Islet of Langerhans (tissue), 1 donor: ENCODE measurements around the gene CACNA1F.
A peak's percentile ranks its signal among the peaks of the same experiment; 100 is the strongest.

Source experiments
- FAIRE-seq: peaks from one replicate; lab custom pipeline; 2011; peaks lifted over from hg19 to GRCh38; lab: Jason Lieb, UNC

CACNA1F gene

DNA sequence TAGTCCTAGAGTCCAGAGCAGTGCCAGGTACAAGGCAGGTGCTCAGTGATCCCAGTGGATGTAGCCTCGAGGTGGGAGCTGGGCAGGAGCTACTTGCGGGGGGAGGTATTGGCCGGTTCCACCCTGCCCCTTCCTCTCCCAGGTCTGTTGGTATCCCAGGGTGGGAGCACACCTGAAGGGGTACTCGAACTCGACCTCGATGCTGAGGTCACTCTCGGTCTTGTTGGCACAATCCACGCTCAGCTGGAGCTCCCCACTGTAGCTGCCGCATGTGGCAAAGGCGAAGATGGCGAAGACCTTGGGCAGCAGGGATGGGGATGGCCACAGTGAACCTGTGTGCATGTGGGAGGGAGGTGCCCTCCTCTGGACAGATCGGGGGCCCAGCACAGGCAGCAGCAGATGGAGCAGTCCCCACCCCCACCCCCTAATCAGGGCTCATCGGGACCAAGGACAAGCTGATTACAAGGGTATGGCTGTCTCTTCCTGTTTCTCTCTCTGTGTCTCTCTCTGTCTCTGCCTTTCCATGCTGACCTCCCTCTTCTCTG, 35.5 kb downstream of the CACNA1F start:
- no peak for FAIRE-seq

DNA sequence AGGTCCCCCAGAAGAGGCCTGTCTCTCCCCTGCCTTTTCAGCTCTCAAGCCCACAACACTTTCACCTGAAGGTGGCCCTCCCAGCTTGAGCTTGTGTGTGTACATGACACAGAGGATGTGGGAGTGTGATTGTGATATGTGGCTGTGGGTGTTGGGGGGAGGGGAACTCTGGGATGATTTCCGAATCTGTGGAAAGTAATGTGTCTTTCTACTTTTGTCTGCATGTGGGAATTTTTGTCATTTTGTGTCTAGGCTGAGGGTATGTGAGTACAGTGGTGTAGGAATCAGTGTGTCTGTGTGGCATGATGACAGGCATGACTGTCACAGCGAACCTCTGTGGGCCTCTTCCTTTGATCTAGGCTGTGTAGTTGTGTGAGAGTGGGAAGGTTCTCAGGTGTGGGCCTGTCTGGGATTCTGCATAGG, 39.6 kb downstream of the CACNA1F start:
- FAIRE-seq: no peak

DNA sequence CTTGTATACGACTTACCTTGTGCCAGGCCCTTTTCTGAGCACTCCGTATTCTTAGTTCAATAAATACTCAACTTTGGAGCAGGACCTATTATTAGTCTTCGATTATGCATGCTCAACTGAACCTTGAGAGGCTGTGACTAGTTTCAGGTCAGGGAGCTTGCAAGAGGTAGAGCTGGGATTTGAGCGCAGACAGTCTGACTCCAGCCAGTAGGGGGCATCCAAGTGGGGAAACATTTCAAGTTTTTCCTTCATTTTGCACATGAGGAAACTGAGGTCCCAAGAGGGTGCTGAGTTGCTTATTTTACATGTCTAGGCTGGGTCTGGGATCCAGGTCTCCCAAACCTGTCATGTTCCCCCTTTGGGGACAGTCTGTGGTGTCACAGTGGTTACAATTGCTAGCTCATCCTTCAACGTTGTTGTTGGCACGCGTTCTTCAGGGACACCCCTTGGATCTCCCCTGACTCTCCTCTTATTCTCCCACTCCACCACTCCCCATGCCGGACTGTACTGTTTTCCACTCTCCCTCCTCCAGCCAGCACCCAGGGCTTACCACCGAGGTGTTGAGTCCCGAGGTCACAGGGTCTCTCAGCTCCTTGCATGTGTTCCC, 40.3 kb downstream of the CACNA1F start:
- peak; percentile 94 for FAIRE-seq

DNA sequence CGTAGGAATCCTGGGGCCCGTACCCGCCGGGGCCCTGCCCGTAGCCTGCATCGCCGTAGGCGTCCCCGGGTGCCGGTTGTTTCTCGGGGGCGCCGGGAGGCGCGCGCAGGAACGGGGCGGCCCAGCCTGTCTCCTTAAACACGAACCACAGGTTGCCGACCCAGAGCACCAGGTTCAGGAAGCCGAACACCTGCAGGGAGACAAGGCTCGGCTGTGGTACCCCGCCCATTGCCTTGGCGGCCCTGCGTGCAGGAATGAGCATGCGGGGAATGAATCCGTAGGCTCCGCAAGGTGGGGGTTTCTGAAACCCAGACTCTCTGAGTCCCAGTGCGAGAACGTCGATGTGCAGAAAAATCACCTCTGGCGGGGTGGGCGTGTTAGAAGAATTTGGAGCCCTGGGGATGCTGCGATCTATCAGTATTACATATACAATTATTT, 41.5 kb downstream of the CACNA1F start:
- no peak for FAIRE-seq

DNA sequence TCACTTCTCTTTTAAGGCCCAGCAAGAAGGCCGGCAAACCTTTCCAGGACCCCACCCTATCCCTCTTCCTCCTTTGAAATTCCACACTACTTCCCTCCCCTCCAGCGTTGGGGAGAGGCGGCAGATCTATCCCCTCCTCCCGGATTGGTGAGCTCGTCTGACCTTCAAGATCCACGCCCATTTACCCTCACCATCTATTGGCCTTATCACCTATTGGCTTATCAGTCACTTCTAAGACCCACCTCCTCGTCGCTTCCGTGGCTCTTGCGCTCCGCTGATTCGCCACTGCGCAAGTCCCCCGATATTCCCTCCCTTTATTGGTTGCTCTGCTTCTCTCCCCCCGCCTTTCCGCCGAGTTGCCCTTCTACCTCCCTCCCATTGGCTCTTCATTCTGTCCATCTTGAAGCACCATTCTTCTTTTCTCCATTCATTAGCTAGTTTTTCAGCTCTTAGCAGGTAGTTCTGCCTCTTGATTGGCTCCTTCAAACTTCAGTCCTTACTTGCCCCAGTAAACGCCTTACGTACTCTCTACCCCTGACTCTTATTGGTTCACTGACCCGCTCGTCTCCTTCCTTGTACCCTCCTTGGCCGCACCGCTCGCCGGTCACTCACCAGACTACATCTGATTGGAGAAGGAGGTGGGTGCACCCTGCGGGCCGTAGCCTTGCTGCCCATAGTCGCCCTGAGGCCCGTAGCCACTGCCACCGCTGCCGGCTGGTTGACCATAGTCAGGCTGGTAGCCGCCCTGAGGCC, 42.1 kb downstream of the CACNA1F start:
- FAIRE-seq: peak; percentile 100

DNA sequence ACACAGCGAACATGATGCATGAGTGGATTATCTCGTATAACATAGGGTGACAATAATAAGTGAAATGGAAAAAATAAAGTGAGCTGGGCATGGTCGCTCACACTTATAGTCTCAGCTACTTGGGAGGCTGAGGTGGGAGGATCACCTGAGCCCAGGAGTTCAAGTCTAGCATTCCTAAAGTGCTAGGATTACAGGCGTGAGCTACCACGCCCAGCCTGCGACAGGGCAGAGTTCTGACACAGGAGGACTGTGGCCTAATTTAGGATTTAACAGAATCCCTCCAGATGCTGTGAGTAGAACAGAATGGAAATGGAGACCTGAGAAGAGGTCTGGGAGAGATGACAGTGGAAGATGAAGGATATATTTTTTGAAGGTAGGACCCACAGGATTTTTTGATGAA, 43.5 kb downstream of the CACNA1F start:
- no peak for FAIRE-seq

DNA sequence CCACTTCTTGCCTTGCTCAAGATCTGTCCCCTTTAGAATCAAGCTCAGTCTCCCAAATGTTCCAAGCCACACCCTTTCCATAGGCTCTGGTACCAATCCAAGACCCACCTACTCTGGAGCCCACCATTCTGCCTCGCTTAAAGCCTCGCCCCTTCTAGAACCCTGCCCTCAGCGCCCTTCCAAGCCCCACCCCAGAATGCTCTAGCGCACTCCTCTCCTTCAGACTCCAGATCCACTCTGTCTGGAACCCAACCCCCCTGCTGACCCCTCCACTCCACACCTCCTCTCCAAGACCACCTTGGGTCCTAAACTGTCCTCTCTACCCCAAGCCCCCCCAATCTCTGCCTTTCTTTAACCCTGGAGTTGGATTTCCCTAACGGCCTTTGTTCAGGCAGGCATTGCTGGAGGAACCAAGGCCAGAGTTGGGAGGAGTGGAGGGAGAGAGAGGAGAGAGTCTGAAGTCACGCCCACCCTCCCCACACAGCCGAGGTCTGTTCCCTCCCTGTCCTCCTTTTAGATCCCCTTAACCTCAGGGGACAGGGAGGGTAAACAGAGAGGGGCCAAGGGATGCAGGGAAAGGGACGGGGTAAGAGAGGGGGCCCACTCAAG, 44.6 kb downstream of the CACNA1F start:
- FAIRE-seq: no peak

DNA sequence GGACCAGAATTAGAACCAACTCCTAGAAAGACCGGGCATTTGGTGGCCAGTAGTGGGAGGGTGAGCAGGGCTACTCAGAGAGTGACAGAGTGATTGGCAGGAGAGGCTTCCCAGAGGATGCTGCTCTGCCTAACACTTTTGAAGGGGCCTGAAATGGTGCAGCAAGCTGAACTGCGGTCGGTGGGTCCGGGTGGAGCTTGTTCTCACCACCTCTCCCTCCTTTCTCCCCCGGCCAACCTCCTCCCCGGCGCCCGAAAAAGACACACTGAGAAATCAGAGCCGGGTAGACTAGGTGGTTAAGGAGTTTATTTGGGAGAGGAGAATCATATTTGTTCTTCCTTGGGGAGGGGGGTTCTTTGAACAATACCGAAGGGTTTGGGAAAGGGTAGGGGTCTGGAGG, 45.6 kb downstream of the CACNA1F start:
- no peak for FAIRE-seq

DNA sequence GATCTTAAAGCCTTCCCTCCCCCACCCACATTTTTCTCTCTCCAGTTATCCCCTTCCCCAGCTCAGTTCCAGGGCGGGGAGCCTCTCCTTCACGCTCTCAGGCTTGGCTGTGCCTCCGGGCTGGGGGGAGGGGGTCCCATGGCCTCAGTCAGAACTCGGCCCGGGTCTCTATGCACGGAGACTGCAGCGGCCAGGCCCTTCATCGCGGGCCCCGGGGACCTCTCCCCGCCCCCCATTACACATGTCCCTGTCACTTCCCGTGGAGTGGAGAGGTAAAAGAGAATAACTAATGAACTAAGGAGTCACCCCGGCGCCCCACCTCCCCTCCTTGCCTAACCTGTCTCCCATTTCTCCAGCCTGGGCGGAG, 46.1 kb downstream of the CACNA1F start:
- no peak for FAIRE-seq

DNA sequence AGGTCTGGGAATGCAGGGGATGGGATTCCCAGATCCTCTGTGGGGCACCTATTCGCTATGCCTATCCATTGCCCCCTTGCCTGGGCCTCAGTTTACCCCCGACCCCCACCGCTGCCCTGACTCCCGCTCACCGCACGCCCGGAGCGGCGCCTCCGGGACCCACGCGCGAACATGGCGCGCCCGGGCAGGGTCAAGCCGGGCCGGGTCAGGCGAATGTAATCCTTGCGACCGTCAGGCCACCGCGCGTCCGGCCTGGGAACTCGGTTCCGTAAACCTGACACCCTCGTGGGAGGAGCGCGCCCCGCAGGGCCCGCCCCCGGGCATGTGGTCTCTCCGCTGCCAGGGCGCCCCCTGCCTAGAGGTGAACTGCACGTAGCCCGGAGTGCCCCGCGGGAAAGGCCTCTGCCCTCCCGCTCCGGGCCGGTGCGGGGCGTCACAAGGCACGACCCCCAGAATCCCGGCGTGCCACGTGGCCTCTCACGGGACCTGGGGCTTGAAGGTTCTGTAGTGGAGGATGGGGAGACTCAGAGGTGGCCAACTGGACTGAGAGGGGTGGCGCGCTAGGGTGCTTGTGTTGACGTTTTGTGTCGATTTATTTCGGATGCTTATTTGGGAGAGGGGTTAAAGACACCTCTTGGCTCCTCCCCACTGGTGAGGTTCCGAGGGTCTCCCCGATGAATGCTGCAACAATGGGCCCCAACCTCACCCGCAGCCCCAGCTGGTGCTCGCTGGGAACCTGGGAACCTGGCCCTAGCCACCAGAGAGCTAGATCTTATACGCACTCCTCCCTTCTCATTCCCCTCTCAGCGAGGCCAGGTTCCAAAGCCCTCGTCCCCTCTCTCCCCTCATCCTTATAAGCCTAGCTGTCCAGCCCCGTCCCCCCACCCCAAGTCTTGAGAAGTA, 46.8 kb downstream of the CACNA1F start, which contains the start of gene PRICKLE3:
Gene PRICKLE3 (minus strand): TSS at position 249 of the 903 bp plus-strand sequence. CDS start 76 bp downstream, at position 173.
- FAIRE-seq: no peak

DNA sequence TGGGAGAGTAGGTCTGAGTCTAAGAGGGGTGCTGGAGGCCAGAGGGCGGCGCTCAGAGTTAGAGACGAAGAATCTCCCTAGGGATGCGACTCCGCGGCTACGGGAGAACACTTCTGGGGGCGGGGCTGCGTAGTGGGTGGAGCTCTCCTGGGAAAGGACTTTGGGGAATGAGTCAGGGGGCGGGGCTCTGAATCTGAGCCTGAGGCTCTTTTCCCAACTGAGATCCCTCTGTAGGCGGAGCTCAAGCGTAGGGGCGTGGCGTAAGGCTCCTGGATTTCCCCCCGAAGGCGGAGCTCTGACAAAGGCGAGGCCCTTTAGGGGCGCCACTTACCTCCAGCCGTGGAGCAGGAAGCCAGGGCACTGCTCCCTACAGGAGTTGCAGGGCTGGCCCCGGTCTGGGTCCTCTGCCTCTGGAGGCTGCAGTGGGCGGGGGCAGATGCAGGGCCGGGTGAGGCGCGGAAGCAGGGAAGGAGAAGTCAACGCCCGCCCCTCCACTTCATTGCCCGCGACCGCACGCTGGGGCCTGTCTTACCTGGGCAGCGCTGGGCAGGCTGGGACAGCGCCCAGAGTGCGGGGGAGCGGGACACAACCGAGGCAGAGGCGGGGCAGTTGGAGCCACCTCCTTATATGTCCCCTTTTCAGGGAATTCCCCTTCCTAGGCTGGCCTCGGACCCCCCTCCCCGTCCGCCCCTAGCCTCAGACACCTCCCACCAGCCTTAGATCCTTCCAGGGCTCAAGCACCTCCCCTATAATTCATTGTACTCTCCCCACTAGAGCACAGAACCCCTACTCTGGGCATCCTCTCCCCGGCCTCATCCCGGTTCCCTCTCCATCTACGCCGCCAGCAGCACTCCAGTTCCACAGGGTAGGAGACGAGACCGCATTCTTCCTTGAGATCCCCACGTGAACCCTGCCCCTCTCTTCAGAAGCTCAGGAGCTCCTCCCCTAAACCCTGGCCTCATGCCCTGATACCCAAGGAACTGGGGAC, 48.6 kb downstream of the CACNA1F start:
- no peak for FAIRE-seq

DNA sequence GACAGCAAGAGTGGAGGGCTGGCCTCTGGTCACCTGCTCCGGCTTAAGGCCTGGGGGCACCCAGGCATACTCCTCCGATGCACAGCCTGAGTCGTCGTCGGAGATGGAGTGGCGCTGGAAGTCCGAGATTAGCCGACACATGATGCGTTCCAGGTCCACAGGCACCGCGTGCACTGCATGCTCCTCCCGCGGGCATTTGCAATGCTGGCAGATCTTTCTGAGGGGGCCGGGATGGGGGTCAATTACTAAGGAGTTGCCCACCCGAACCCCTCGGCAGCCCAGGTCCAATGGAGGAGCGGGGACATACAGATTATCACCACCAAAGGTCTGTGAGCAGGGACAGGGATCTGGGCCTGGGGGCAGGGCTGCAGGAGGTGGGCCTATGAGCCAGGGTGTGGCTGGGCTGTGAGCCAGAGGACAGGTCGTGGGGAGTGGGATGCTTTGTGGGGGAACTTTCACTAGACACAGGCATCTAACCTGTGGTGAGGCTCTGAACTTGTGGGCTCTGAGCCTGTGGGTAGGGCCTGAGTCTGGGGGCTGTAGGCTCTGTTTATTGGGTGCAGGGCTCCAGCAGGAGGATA, 49.3 kb downstream of the CACNA1F start:
- no peak for FAIRE-seq

DNA sequence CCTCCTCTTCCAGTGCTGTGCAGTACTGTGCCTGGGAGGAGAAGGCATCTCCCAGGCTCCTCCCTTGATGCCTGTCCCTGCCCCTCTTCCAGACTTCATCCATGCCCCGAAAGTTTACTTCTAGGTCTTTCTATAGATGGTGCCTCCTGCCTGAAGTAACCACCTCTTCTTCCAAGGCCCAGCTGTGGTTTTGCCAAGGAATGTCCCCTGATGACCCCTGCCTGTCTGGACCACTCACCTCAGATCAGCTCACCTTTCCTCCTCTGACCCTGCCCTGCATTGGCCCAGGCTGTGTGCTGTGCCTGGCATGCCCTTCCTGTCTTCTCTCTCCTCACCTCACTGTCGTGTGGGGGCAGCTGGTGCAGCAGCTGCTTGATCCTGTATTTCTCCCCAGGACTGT, 53.8 kb downstream of the CACNA1F start:
- FAIRE-seq: no peak

DNA sequence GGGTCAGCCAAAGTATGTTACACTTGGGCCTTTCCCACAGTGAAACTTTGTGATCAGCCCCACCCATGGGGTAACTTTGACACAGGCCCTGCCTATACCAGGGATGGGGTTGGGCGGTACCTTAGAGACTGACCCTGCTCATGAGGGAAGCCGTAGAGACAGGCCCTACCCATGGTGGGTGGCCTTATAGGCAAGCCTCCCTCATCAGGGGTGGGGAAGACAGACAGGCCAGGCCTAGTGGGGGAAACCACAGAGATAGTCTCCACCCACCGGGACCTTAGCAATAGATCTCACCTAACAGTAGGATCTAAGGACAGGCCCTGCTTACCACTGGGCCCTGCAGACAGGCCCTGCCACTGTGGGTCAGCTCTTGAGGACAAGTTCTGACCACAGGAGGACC, 54.6 kb downstream of the CACNA1F start:
- no peak for FAIRE-seq

DNA sequence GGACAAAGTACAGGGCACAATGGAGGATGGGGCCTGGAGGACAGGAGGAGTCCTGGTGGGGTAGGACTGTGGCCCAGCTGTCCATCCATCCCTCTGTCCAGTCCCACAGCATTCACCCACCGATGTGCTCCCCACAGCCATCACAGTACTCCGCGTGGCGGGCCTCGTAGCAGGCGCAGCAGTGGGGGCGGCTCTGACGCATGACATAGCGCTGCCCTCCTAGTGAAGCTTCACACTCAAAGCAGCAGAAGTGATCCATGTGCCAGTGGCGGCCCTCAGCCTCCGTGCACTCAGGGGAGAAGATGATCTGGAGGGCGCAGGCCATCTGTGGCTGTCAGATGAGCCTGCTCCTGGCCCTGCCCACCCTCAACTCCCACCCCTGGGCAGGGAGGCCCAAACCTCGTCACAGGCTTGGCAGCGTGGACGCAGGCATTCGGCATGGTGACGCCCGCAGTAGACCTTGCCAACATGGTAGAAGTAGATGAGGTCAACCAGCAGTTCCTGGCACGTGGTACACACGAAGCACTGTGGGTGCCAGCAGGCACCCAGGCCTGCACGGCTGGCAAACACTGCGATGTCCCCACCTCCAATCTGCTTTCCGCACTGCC, 55.2 kb downstream of the CACNA1F start:
- FAIRE-seq: no peak

DNA sequence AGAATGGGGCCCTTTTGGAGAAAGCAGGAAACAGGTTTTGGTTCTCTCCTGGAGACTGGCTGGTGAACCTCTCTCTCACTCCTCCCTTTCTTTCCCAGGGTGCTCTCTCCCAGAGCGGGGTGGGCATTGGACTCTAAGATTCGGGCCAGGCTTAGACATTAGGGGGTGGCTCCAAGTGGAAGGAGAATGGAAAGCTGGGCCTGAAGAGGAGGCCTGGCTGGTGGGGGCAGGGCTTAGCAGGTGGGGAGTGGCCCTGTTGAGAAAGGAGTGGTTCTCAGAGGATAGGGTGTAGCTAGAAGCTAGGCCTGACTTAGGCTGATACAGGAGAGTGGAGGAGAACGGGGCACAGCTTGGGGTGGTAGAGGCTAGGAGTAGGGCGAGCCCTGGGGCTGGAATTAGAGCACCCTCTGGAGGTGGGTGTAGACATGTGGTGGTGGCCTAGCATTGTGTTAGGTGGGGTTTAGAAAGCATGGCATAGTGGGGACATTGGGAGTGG, 55.8 kb downstream of the CACNA1F start:
- no peak for FAIRE-seq

DNA sequence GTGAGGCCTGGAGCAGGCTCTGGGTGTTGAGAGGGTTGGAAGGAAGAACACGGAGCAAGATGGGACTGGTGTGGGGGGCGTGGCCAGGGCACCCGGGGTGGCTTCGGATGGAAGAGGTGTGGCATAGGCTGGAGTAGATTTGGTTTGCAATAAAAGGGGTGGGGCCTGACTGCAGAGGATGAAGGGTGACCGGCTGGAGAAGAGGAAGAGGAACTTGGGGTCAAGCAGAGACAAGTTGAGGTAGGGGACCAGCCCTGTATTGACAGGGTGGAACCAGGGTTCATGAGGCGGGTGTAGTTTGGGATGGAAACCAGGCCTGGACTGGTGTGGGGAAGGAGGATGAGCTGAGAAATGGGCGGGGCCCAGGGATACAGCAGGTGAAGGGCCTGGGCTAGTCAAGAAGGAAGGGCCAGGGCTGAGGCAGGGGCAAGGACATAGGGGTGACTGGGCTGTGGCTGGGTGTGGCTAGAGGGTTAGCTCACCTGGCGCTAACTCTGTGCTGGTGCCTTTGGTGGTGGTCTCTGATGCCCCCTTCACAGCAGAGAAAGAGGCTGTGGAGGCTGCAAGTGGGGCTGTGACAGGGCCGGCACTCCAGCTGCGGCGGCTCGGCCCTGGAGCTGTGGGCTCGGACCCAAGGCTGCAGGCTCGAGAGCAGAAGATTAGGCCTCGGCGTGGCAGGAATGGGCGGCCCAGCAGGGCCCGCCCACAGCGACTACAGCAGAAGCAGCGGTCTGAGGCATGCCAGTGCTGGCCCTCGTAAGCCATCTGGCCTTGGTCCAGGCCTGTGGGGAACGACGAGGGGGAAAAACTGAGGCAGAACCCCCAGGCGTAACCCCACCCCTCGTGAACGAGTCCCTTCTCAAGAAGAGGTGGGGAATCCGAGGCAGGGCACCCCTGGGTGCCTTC, 56.5 kb downstream of the CACNA1F start:
- no peak for FAIRE-seq

DNA sequence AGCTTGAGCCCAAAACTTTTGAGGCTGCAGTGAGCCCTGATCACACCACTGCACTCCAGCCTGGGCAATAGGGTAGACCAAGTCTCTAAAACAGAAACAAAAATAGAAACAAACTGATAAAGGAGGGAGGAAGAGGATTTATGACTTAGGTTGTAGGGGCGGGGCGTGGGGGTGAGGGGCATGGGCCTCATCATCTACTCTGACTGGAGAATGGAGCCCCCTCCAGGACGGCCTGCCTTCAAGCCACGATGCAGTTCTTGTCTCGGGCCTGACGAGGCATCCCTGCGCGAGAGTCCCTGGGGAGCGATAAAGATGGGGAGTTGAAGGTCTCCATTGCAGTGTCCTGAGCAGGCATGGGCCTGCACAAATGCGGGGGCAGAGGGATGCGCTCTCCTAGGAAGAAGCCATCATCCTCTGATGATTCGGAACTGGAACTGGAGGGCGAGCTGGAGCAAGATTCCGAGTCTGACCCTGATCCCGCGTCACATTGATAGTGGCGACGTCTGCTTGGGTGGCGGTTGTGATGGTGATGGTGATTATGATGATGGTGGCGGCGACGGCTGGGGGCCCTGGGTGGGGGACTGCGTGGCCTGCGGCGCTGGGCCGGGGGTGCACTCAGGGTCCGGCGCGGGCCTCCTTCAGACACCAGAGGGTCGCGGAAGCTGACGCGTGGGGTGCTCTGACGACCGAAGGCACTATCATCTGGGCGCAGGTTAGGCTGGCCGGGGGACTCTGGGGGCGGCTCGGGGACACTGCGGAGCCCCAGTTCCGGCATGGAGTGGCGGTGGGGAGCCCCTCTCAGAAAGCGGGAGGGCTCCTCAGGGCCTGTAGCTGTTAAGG, 57.5 kb downstream of the CACNA1F start:
- FAIRE-seq: no peak
